ENCODE results near the gene ADGRG7. TPM values are rescaled to one million over a fixed set of nuclear protein-coding genes. Genes with fewer than 3 reads are reported as not detected.

ADGRG7 gene
- total RNA-seq, 1 experiment from 2014 or later = not detected

GRCh38 chr3:100717637-100718487 is 108.5 kb downstream of the ADGRG7 start:
- H4K20me1 ChIP-seq (ENCODE audit: low read length) = peaks cover 65% of the 10 kb centered on the region
- BruUV-seq (replicated peaks) = no TSS peak
- no peak overlapping the region for H2AFZ ChIP-seq (ENCODE audit: low read length)
- DNase-seq (no peak), ATAC-seq (peak; percentile 23)
- no peak overlapping the region for H3K4me2 ChIP-seq (ENCODE audit: low read length)
- TF ChIP-seq EZH2 (IDR thresholded peaks at IDR 0.05; ENCODE audit: low read length, unreplicated experiment) (no peak), CTCF (conservative IDR thresholded peaks at IDR 0.05; ENCODE audit: low read depth, low read length) (no peak), EZH2phosphoT487 (IDR thresholded peaks at IDR 0.05; ENCODE audit: borderline replicate concordance, low read length) (no peak)
- no peak overlapping the region for H3K27ac ChIP-seq (ENCODE audit: low read length)
- H3F3A ChIP-seq (ENCODE audit: low read length, unreplicated experiment) = no peaks in the 10 kb centered on the region
- H3K4me1 ChIP-seq (ENCODE audit: insufficient read depth, low read length) = peaks cover 13% of the 10 kb centered on the region
- H3K9me2 ChIP-seq (replicated peaks; ENCODE audit: low read length) = no peaks in the 10 kb centered on the region
- intact Hi-C loops (cut with micrococcal nuclease) = loop anchor here (10.0 kb wide), 1 partner anchor 403 kb away; no protein-coding TSS in a partner anchor
- ChIA-PET POLR2A (ENCODE audit: unreplicated experiment) (no interaction called here), CTCF (interaction anchor here (1.3 kb wide), 1 partner anchor 114 kb away, joined by 3 read pairs; no protein-coding TSS in a partner anchor)
- H3K36me3 ChIP-seq (ENCODE audit: low read depth, low read length) = peaks cover 75% of the 10 kb centered on the region
- no peak overlapping the region for H3K4me3 ChIP-seq (ENCODE audit: low read length)
- H3K9me3 ChIP-seq (ENCODE audit: low read length) = no peaks in the 10 kb centered on the region
- H3K79me2 ChIP-seq (ENCODE audit: low read length) = peaks cover 98% of the 10 kb centered on the region
- H3K27me3 ChIP-seq (ENCODE audit: low read length) = no peaks in the 10 kb centered on the region
- H3K9ac ChIP-seq (ENCODE audit: low read length) = no peak overlapping the region

- no peak for TF ChIP-seq EZH2 (IDR thresholded peaks at IDR 0.05; ENCODE audit: low read length, unreplicated experiment)
- no peak for TF ChIP-seq EZH2phosphoT487 (IDR thresholded peaks at IDR 0.05; ENCODE audit: borderline replicate concordance, low read length)
- no peak for TF ChIP-seq CTCF (conservative IDR thresholded peaks at IDR 0.05; ENCODE audit: low read depth, low read length)
- no peaks in the 10 kb centered on the region for H3K9me3 ChIP-seq (ENCODE audit: low read length)
- ChIA-PET POLR2A (ENCODE audit: unreplicated experiment) (no interaction called here), CTCF (no interaction called here)
- H2AFZ ChIP-seq (ENCODE audit: low read length) = no peak overlapping the region
- no peak overlapping the region for H3K4me2 ChIP-seq (ENCODE audit: low read length)
- peaks cover 60% of the 10 kb centered on the region for H4K20me1 ChIP-seq (ENCODE audit: low read length)
- no peak overlapping the region for H3K4me3 ChIP-seq (ENCODE audit: low read length)
- H3K9me2 ChIP-seq (replicated peaks; ENCODE audit: low read length) = no peaks in the 10 kb centered on the region
- ATAC-seq (no peak), DNase-seq (no peak)
- no peaks in the 10 kb centered on the region for H3K27me3 ChIP-seq (ENCODE audit: low read length)
- peaks cover 13% of the 10 kb centered on the region for H3K4me1 ChIP-seq (ENCODE audit: insufficient read depth, low read length)
- peaks cover 79% of the 10 kb centered on the region for H3K36me3 ChIP-seq (ENCODE audit: low read depth, low read length)
- no peaks in the 10 kb centered on the region for H3F3A ChIP-seq (ENCODE audit: low read length, unreplicated experiment)
- H3K27ac ChIP-seq (ENCODE audit: low read length) = no peak overlapping the region
- intact Hi-C loops (cut with micrococcal nuclease) = loop anchor here (10.0 kb wide), 1 partner anchor 404 kb away; no protein-coding TSS in a partner anchor
- H3K9ac ChIP-seq (ENCODE audit: low read length) = no peak overlapping the region
- no TSS peak for BruUV-seq (replicated peaks)
- peaks cover 97% of the 10 kb centered on the region for H3K79me2 ChIP-seq (ENCODE audit: low read length)
Observed at GRCh38 chr3:100719136-100719535, 109.7 kb downstream of the ADGRG7 start.

GRCh38 chr3:100720426-100720825 is 111.0 kb downstream of the ADGRG7 start:
- Histone ChIP-seq H3K27me3 (ENCODE audit: low read length) (no peaks in the 10 kb centered on the region), H3K9me3 (ENCODE audit: low read length) (no peaks in the 10 kb centered on the region), H3K4me1 (ENCODE audit: insufficient read depth, low read length) (peaks cover 13% of the 10 kb centered on the region), H4K20me1 (ENCODE audit: low read length) (peaks cover 53% of the 10 kb centered on the region), H3K36me3 (ENCODE audit: low read depth, low read length) (peaks cover 68% of the 10 kb centered on the region), H3K79me2 (ENCODE audit: low read length) (peaks cover 90% of the 10 kb centered on the region), H3K4me3 (ENCODE audit: low read length) (no peak overlapping the region), H3K9me2 (replicated peaks; ENCODE audit: low read length) (no peaks in the 10 kb centered on the region), H3K4me2 (ENCODE audit: low read length) (no peak overlapping the region), H3K9ac (ENCODE audit: low read length) (no peak overlapping the region), H3F3A (ENCODE audit: low read length, unreplicated experiment) (no peaks in the 10 kb centered on the region), H3K27ac (ENCODE audit: low read length) (no peak overlapping the region), H2AFZ (ENCODE audit: low read length) (no peak overlapping the region)
- ChIA-PET POLR2A (ENCODE audit: unreplicated experiment) (no interaction called here), CTCF (no interaction called here)
- no peak for DNase-seq
- no peak for TF ChIP-seq EZH2 (IDR thresholded peaks at IDR 0.05; ENCODE audit: low read length, unreplicated experiment)
- TF ChIP-seq CTCF (conservative IDR thresholded peaks at IDR 0.05; ENCODE audit: low read depth, low read length) = no peak
- no peak for TF ChIP-seq EZH2phosphoT487 (IDR thresholded peaks at IDR 0.05; ENCODE audit: borderline replicate concordance, low read length)
- BruUV-seq (replicated peaks) = no TSS peak
- intact Hi-C loops (cut with micrococcal nuclease) = no loop called here
- ATAC-seq = no peak

Measured in PC-3 (cell line).